AG09309 (cell line): ENCODE measurements around the gene ABCA4.

Source experiments
- DNase-seq: peaks from one replicate; pipeline ENCODE4 v3.0.0-alpha.2; 2010; ENCODE audit warnings: low read depth
- H3K4me3 ChIP-seq: 2 replicates; pipeline ENCODE4 v1.5.1; 2011; ENCODE audit warnings: mild to moderate bottlenecking, low read depth, low read length, moderate library complexity; ENCODE audit not compliant: control insufficient read depth
- TF ChIP-seq, protein P1 (sequence below): IDR thresholded peaks from 2 replicates; pipeline ENCODE4 v1.5.1; 2011; ENCODE audit warnings: mild to moderate bottlenecking, low read depth, low read length, inconsistent platforms; ENCODE audit not compliant: insufficient read depth, control insufficient read depth; ENCODE audit errors: missing control alignments

Gene ABCA4

GRCh38 chr1:94117259-94117851, 3.6 kb downstream of the ABCA4 start:
- no peak for DNase-seq

GRCh38 chr1:94115900-94116436, 5.0 kb downstream of the ABCA4 start:
- no peak overlapping the region for H3K4me3 ChIP-seq
- no peak for DNase-seq
- TF ChIP-seq, protein P1, sequence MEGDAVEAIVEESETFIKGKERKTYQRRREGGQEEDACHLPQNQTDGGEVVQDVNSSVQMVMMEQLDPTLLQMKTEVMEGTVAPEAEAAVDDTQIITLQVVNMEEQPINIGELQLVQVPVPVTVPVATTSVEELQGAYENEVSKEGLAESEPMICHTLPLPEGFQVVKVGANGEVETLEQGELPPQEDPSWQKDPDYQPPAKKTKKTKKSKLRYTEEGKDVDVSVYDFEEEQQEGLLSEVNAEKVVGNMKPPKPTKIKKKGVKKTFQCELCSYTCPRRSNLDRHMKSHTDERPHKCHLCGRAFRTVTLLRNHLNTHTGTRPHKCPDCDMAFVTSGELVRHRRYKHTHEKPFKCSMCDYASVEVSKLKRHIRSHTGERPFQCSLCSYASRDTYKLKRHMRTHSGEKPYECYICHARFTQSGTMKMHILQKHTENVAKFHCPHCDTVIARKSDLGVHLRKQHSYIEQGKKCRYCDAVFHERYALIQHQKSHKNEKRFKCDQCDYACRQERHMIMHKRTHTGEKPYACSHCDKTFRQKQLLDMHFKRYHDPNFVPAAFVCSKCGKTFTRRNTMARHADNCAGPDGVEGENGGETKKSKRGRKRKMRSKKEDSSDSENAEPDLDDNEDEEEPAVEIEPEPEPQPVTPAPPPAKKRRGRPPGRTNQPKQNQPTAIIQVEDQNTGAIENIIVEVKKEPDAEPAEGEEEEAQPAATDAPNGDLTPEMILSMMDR = no peak

More at GRCh38 chr1:94117259-94117851, 3.6 kb downstream of the ABCA4 start:
- TF ChIP-seq, protein P1 = no peak
- no peak overlapping the region for H3K4me3 ChIP-seq

DNA sequence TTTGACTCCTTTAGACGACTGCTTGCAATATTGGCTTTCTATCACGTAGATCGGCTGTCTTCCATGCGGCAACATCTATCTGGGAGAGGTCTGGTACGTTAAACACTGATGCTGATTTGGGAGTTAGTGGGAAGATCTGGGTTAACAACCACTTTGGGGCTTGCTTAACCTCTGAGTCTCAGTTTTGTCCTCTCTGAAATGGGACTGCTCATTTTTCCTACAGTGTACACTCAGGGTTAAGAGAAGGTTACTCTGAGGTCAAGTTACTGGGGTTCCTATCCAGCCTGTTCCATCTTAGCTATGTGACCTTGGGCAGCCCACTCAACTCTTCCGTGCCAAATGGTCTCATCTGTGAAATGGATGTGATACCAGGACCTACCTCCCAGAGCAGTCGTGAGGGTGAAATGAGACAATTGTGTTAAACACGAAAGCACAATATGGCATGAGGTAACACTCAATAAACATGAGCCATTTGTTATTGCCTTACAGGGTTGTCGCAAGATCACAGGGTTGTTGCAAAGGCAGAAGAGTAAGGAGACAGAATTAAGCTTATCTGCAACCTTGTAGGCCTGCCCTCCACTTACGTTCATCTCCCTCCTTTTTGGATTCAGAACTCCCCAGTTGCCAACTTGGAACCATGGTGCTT, 5.6 kb downstream of the ABCA4 start:
- DNase-seq = no peak
- TF ChIP-seq, protein P1 = no peak
- no peak overlapping the region for H3K4me3 ChIP-seq

DNA sequence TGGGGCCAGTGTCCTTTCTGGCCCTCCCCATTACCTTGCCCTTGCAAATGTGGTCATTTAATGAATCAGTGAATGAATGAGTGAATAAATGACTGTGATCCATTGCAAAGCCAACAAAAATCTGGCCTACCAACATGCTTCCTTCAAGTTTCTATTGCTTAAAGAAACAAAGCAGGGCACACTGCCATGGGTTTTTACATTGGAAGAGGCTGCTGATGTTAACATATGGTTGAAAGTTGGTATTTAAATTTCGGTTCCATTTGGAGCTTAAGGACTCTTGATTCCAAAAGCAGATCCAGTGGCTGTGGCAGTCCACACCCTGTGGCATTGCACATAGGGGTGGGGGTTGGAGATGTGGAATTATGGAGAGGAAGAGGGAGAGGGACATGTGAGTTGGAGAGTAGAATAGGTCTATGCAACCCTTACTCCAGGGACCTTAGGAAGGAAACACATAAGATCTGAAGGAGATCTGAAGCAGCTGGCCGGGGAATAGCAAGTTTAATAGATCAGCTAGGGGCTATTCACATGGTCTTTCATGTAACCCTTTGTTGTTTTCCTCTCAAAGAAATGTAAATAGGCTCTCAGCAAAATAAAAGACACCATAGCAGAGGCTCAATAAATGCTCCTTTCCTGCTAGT, 7.2 kb downstream of the ABCA4 start:
- TF ChIP-seq, protein P1 = no peak
- no peak overlapping the region for H3K4me3 ChIP-seq
- no peak for DNase-seq

GRCh38 chr1:94111879-94112278, 9.1 kb downstream of the ABCA4 start:
- DNase-seq = no peak
- no peak overlapping the region for H3K4me3 ChIP-seq
- TF ChIP-seq, protein P1 = no peak

DNA sequence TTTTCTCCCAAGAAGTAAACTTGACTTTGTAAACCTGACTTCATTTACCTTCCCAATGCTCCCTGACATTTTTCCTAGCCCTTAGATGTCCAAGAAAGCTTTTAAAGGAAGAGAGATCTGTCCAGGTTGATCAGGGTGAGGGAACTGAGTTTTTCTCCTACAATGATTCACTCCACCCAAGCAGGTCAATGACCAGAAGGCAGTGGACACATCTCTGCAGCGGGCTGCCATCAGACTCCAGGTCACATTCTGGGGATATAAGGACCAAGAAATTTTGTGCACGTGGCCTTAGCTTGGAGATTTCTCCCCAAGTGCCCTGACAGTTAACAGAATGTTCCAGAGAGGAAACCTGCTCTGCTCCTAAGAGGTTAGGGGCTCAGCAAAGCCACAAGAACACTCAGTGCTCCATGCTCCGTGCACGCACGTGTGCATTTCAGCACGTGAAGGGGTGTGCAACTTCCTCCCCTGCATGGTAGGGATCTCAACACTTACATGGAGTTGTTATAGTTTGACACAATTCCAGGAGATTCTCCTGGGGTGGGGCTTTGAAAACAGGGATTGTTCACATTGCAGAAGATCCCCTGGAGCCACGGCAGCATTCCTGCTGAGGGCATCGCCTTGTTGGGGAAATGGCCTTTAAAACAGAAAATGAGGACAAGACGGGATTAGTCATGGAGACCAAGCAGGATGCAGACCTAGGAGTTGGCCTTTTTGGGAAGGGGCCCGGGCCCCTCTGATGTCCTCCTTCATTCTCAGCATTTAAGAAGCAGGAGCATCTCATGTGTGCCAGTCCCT, 9.8 kb downstream of the ABCA4 start:
- DNase-seq = no peak
- TF ChIP-seq, protein P1 = no peak
- no peak overlapping the region for H3K4me3 ChIP-seq
